Transverse colon (tissue), 4 donors: Measurements from ENCODE around the gene RNF113B. TPM values are rescaled to one million over a fixed set of nuclear protein-coding genes. Genes with fewer than 3 reads are reported as not detected.

Experiments
- DNase-seq: peaks from one replicate; pipeline ENCODE4 v3.0.0-alpha.2; 2019
- H3K27ac ChIP-seq, 4 donors: fragments of 200-600 bp; sonication (generic); 2 replicates each; pipeline ENCODE4 v1.5.1; 2016 to 2018; ENCODE audit warnings: inconsistent platforms in 4 of 4
- H3K27me3 ChIP-seq: fragments of 200-600 bp; sonication (generic); 2 replicates; pipeline ENCODE4 v1.5.1; 2017; ENCODE audit warnings: inconsistent platforms
- H3K36me3 ChIP-seq, 4 donors: fragments of 200-600 bp; sonication (generic); 2 replicates each; pipeline ENCODE4 v1.5.1; 2017 to 2019; ENCODE audit warnings: inconsistent platforms in 4 of 4
- H3K4me1 ChIP-seq, 4 donors: fragments of 200-600 bp; sonication (generic); 2 replicates each; pipeline ENCODE4 v1.5.1; 2017 to 2020; ENCODE audit warnings: inconsistent platforms in 4 of 4
- H3K4me3 ChIP-seq, 4 donors: fragments of 200-600 bp; sonication (generic); 1 replicate in 1 of 4; 2 replicates in 3 of 4; pipeline versions ENCODE4 v1.5.1 to v1.6.1; 2017 to 2019; ENCODE audit warnings: inconsistent platforms in 4 of 4
- H3K9me3 ChIP-seq, 2 donors: fragments of 200-600 bp; sonication (generic); 2 replicates each; pipeline ENCODE4 v1.5.1; 2017 to 2019; ENCODE audit warnings: inconsistent platforms in 2 of 2
- EP300 ChIP-seq: sonication (generic); formaldehyde crosslinking; IDR thresholded peaks from one replicate; pipeline ENCODE4 v1.6.1; 2017; ENCODE audit warnings: antibody characterized with exemption, low read depth
- POLR2A ChIP-seq: fragments of 450-650 bp; IDR thresholded peaks from one replicate; pipeline ENCODE4 v1.6.1; 2016; ENCODE audit warnings: antibody characterized with exemption, mild to moderate bottlenecking, moderate library complexity
- POLR2AphosphoS5 ChIP-seq, 3 donors: sonication (generic); formaldehyde crosslinking; IDR thresholded peaks; one replicate each; pipeline ENCODE4 v1.6.1; 2016; ENCODE audit warnings: antibody characterized with exemption in 3 of 3
- WGBS, 2 donors: methylation state at CpG; one replicate each; pipeline ENCODE4 v1.1.5; 2018; ENCODE audit warnings: low coverage in 1 of 2; 5-methylcytosine and 5-hydroxymethylcytosine counted together
- in situ Hi-C, 4 donors: fragments of 200-750 bp; cut with MboI; loops; one replicate each; pipeline versions ENCODE4 v1.15.0 to v1.15.1; 2017; ENCODE audit warnings: low sequenced_read_pairs in 3 of 4, low pct_ligation_motif_present in 1 of 4, low pct_unique_long_range_greater_than_20kb in 1 of 4
- intact Hi-C: fragments of 100-400 bp; cut with DNase I; formaldehyde crosslinking; loops from one replicate; pipeline ENCODE4 v1.15.1; 2023; ENCODE audit warnings: low total_unique reads
- total RNA-seq, 4 donors: library from RNA; depleted of rRNA; stranded (reverse); fragments of >200 nt; gene quantifications; one replicate each; pipeline ENCODE4 v1.1.0, GENCODE V29; 2016
- TF ChIP-seq, protein P1 (sequence below), 5 experiments: fragments of 200-600 bp in 3 of 5; fragments of 450-650 bp in 2 of 5; sonication (generic) in 3 of 5; IDR thresholded peaks; 1 replicate in 2 of 5; 2 replicates in 3 of 5; pipeline ENCODE4 v1.5.1; 2016 to 2017; ENCODE audit warnings: antibody characterized with exemption in 5 of 5, inconsistent platforms in 3 of 5, mild to moderate bottlenecking in 2 of 5, moderate library complexity in 1 of 5

RNF113B gene
- total RNA-seq, 4 donors from 2014 or later, result not detected

DNA sequence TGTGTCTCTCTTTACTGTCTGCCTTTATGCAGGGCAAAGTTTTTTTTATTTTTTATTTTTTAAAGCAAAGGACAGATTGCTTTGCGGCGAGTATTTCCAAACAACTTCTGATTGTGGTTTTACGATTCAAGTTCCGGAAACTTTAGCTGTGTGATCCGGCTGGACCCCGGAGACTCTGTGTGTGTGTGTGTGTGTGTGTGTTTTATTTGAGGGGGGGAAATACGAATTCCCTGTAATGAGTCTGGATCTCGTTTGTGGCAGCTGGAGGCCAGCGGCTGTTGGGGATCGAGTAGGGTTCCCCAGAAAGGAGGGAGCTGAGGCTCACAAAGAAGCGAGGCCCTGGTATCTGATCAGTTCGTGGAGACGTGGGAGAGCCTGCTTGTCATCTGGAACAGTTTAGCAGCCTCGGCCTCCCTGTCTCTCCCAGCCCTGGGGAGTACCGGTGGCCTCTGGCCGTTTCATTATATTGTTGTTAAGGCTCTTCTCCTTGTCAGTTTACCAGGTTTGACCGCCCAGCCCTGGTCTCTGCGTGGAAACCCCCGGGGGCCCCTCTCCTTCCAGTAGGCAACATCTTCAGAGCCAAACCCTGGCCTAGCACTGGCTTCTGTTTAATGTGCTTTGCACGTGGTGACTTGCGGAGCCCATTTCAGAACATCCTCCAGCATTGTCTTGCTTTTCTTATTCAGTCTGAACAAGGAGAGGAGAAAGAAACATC lies 32.9 kb downstream of the RNF113B start:
- 4 to 11% methylated on average over 11 to 21 of the region's 21 CpGs for WGBS, 2 donors
- H3K36me3 ChIP-seq, result no peaks in the 10 kb centered on the region
- H3K4me3 ChIP-seq, result peak overlapping the region; percentile 64 to 96 (median 90)
- peaks cover 16 to 23% (median 19%) of the 10 kb centered on the region in 4 donors for H3K4me1 ChIP-seq
- no peaks in the 10 kb centered on the region for H3K9me3 ChIP-seq
- in situ Hi-C loops (loop anchor here in 3 of 4 donors (10.0 to 25.0 kb wide), 4 partner anchors 243 to 511 kb away; no protein-coding TSS in a partner anchor), intact Hi-C loops (no loop called here)
- DNase-seq, result peak; percentile 11
- TF ChIP-seq POLR2AphosphoS5 (IDR thresholded peaks at IDR 0.05) (no peak), POLR2A (no peak), EP300 (no peak)
- TF ChIP-seq, protein P1, sequence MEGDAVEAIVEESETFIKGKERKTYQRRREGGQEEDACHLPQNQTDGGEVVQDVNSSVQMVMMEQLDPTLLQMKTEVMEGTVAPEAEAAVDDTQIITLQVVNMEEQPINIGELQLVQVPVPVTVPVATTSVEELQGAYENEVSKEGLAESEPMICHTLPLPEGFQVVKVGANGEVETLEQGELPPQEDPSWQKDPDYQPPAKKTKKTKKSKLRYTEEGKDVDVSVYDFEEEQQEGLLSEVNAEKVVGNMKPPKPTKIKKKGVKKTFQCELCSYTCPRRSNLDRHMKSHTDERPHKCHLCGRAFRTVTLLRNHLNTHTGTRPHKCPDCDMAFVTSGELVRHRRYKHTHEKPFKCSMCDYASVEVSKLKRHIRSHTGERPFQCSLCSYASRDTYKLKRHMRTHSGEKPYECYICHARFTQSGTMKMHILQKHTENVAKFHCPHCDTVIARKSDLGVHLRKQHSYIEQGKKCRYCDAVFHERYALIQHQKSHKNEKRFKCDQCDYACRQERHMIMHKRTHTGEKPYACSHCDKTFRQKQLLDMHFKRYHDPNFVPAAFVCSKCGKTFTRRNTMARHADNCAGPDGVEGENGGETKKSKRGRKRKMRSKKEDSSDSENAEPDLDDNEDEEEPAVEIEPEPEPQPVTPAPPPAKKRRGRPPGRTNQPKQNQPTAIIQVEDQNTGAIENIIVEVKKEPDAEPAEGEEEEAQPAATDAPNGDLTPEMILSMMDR (IDR thresholded peaks at IDR 0.05), result no peak
- H3K27me3 ChIP-seq, result peaks cover 5% of the 10 kb centered on the region
- peak overlapping the region; percentile 81 to 90 (median 84) for H3K27ac ChIP-seq

DNA sequence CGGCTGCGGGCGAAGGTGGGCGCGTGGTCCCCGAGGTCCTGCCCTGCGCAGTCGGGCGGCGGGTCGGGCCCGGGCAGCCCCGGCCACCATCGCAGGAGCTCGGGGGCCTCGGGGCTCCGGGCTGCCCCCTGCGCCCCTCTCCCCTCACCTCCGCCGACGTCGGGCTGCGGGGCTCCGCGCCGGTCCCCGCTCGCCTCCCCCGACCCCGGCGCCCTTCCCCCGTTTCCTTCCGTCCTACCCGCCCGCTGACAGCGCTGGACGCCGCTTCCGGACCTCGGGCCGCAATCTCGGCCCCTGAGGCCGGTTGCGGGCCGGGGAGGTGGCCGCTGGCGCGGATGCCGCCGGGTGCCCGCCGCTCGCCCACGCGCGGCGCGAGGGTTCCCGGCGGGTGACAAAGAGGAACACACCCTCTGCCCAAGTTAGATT lies 33.5 kb downstream of the RNF113B start:
- intact Hi-C loops (no loop called here), in situ Hi-C loops (loop anchor here in 3 of 4 donors (10.0 to 25.0 kb wide), 4 partner anchors 244 to 511 kb away; no protein-coding TSS in a partner anchor)
- Histone ChIP-seq H3K36me3 (no peaks in the 10 kb centered on the region), H3K9me3 (no peaks in the 10 kb centered on the region), H3K27ac (peak overlapping the region; percentile 81 to 90 (median 84)), H3K4me3 (peak overlapping the region; percentile 64 to 96 (median 90)), H3K4me1 (peaks cover 16 to 23% (median 19%) of the 10 kb centered on the region in 4 donors), H3K27me3 (peaks cover 5% of the 10 kb centered on the region)
- 0 to 1% methylated on average over 8 to 38 of the region's 60 CpGs for WGBS, 2 donors
- peak; percentile 23 for DNase-seq
- TF ChIP-seq, protein P1 (IDR thresholded peaks at IDR 0.05), result no peak
- TF ChIP-seq POLR2AphosphoS5 (IDR thresholded peaks at IDR 0.05), result no peak
- no peak for TF ChIP-seq EP300
- no peak for TF ChIP-seq POLR2A

DNA sequence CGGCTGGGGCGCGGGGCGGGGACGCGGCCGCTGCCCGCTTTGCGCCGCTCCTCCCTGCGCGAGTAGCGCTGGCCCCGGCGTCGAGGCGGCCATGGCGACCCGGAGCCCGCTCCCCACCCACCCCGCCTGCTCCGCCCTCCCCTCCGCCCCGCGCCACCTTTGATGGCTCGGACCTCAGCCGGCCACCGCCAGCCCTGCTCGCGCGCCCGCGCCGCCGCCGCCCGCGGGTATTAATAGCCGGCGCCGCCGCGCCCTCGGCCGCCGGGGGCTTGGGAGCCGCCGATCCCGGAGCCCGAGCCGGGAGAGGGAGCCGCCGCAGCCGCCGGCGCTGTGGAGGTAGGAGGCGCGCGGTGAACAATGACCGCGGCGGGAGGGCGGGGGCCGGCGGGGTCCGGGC lies 33.9 kb downstream of the RNF113B start:
- H3K27ac ChIP-seq, result peak overlapping the region; percentile 81 to 90 (median 84)
- peak overlapping the region; percentile 64 to 96 (median 90) for H3K4me3 ChIP-seq
- H3K4me1 ChIP-seq, result peaks cover 16 to 23% (median 19%) of the 10 kb centered on the region in 4 donors
- WGBS, 2 donors, result 2% methylated on average over 13 of the region's 66 CpGs; no CpG with 5 or more reads in 1 of the 2 donors
- H3K36me3 ChIP-seq, result no peaks in the 10 kb centered on the region
- DNase-seq, result no peak
- TF ChIP-seq EP300, result no peak
- no peak for TF ChIP-seq POLR2AphosphoS5 (IDR thresholded peaks at IDR 0.05)
- no peak for TF ChIP-seq POLR2A
- TF ChIP-seq, protein P1 (IDR thresholded peaks at IDR 0.05), result no peak
- intact Hi-C loops, result no loop called here
- H3K9me3 ChIP-seq, result no peaks in the 10 kb centered on the region
- peaks cover 5% of the 10 kb centered on the region for H3K27me3 ChIP-seq
- in situ Hi-C loops, result loop anchor here in 3 of 4 donors (10.0 to 25.0 kb wide), 4 partner anchors 244 to 512 kb away; no protein-coding TSS in a partner anchor
